Fibroblast of skin of back (primary cell): ENCODE data around the gene F5.

Source experiments
- DNase-seq: peaks from one replicate; pipeline ENCODE4 v3.0.0-alpha.2; 2013

Gene F5

GRCh38 chr1:169588112-169588511 is 1.8 kb upstream of the F5 start:
- DNase-seq, result no peak

- DNase-seq, result no peak
Measured at GRCh38 chr1:169586067-169586394, 250 bp downstream of the F5 start.

- DNase-seq, result no peak
Measured at GRCh38 chr1:169585181-169585580, 1.1 kb downstream of the F5 start.

- no peak for DNase-seq
Measured at GRCh38 chr1:169584483-169585144, 1.7 kb downstream of the F5 start.

GRCh38 chr1:169577981-169578738 is 8.1 kb downstream of the F5 start:
- DNase-seq, result no peak

GRCh38 chr1:169576935-169577331 is 9.3 kb downstream of the F5 start:
- no peak for DNase-seq

GRCh38 chr1:169576241-169576934 is 9.9 kb downstream of the F5 start:
- no peak for DNase-seq

GRCh38 chr1:169574336-169574735 is 11.9 kb downstream of the F5 start:
- DNase-seq, result no peak

- peak; percentile 7 for DNase-seq
Measured at GRCh38 chr1:169572187-169572586, 14.1 kb downstream of the F5 start.

- DNase-seq, result no peak
Measured at GRCh38 chr1:169571450-169571849, 14.8 kb downstream of the F5 start.

GRCh38 chr1:169570172-169570574 is 16.1 kb downstream of the F5 start:
- DNase-seq, result no peak

- no peak for DNase-seq
Measured at GRCh38 chr1:169568497-169568896, 17.8 kb downstream of the F5 start.

- DNase-seq, result no peak
Measured at GRCh38 chr1:169565335-169566271, 20.7 kb downstream of the F5 start.

GRCh38 chr1:169563650-169564049 is 22.6 kb downstream of the F5 start:
- DNase-seq, result no peak

GRCh38 chr1:169563019-169563615 is 23.2 kb downstream of the F5 start:
- no peak for DNase-seq

GRCh38 chr1:169561692-169562091 is 24.6 kb downstream of the F5 start:
- DNase-seq, result no peak

GRCh38 chr1:169557131-169557530 is 29.1 kb downstream of the F5 start:
- no peak for DNase-seq

GRCh38 chr1:169550294-169550693 is 36.0 kb downstream of the F5 start:
- peak; percentile 27 for DNase-seq

- DNase-seq, result no peak
Measured at GRCh38 chr1:169548282-169548681, 38.0 kb downstream of the F5 start.

GRCh38 chr1:169546087-169546995 is 39.9 kb downstream of the F5 start:
- peak; percentile 62 for DNase-seq

GRCh38 chr1:169545472-169545871 is 40.8 kb downstream of the F5 start:
- no peak for DNase-seq
